ENCODE measurements around the gene GTPBP1.

Gene GTPBP1

DNA sequence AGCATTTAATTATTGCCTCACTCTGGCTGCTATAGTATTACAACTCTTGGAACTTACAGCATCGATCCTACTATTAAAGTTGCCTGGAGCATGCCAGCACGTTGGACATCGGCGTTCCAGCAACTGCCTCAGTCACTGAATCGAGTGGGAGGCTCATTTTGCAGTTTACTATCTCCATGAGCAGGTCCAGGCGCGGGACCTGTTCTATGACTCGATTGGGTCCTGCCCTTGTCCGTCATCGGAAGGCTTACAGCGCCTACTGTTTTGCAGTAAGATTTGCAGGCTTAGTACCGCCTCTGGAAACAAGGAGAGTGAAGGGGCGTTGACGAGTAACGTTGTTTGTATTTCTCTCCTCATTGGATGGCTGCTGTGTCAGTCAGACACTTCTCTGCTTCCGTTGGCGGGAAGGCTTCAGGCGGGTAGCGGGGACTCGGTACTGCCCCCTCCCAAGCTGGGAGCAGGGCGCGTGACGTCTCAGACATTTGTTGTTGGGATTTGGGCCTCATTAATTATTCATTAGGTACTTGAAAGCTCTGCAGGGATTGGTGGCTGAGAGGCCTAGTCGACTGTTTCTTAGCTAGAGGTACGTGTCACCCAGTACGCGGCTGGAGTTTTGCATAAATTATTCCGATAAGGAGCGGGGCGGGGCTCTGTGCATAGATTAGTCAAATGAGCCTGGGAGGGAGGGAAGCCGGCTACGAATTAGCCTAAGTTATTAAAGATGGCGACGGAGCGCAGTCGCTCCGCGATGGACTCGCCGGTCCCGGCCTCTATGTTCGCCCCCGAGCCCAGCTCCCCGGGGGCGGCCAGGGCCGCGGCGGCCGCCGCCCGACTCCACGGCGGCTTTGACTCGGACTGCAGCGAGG, at the start of gene GTPBP1:
GTPBP1 (plus strand) TSS at position 710 of the 866 bp plus-strand sequence; CDS start at position 722, 12 bp downstream.
- DNase-seq (ENCODE audit: low read depth), result peak; percentile 100
- no peak for TF ChIP-seq CTCF (conservative IDR thresholded peaks at IDR 0.05; ENCODE audit: control insufficient read depth, insufficient read depth, low read depth, low read length)
- H3K4me3 ChIP-seq (ENCODE audit: control insufficient read depth, low read depth, low read length), result peak within 1 kb of the TSS; percentile 70

DNA sequence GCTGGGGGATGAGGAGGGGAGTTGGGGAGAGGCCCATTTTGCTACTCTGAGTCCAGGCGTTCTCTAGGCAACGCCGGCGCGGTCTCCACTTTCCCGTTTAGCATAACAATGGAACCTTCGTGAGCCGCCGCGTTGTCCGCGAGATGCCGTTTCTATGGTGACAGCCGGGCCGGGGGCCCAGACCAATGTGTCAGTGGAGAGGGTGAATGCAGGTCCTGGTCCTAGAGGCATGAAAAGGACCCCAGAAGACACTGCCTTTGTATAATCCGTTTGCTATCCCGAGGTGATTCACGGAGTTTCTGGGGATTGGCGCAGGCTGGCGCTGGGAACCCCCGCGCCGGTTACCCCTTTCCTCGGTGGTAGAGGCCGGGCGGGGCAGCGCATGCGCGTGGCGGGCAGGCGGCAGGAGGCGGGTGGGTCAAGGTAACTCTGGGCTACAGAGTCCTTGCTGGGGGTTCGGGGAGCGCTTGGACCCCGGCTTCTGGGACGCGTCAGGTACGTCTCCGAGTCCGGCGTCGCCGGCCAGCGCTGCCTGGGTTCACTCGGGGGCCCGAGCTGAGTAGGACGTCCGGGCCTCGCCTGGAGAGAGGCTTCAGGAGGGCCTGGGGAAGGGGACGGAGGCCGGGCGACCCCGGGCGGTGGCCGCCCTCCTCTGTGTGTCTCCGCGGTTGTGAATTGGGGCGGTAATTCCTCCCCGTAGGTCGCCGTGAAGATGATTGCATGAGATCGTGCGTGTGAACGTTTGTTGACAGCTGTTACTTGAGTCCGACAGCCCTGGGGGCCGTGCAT, 49.3 kb upstream of the GTPBP1 start, which contains the start of the genes CBY1 and FAM227A:
CBY1 (plus strand) TSS at position 383 of the 789 bp plus-strand sequence. CDS start 11,417 bp downstream, outside the sequence.
FAM227A (minus strand) TSS at position 137 of the 789 bp plus-strand sequence. CDS start 6,224 bp downstream, outside the sequence.
- peak within 1 kb of the TSS; percentile 91 for H3K4me3 ChIP-seq (ENCODE audit: control insufficient read depth, low read depth, low read length)
- peak; percentile 72 for DNase-seq (ENCODE audit: low read depth)
- no peak for TF ChIP-seq CTCF (conservative IDR thresholded peaks at IDR 0.05; ENCODE audit: control insufficient read depth, insufficient read depth, low read depth, low read length)

DNA sequence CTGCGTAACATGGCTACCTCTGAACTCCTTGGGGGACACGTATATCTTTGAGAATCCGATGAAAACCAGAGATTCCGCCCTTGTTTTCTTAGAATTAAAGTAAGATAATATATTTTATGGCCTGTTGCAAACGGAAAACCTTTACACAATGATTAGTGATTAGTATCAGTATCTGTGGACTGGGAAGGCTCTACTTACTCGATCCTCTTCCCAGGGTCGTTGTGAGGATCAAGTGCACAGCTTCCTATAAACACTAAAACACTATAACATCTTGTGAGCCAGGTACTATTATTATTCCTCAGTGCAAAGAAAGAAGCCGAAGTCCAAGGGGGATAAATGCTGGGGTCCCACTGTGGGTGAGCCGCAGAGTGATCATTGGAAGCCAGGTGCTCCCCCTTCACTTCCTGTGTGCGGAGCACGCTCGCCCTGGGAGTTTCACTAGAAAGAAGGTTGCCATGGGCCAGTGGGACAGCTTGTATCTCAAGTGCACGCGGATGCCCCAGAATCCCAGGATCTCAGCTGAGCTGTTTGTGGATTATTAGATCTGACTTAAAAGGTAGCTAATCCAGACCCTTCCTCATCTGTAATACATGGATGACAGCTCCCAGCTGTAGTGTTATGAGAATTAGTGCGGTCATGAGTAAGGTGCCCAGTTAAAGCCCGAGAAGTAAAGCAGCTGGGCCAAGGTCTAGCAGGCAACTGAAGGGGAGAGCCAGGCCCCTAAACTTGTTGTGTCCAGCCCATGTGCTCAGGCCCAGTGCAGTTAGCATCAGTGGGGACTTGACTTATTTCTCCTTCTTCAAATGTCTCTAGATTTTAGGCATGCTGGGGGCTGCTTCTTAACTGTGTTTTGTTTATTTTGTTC, 48.5 kb upstream of the GTPBP1 start:
- TF ChIP-seq CTCF (conservative IDR thresholded peaks at IDR 0.05; ENCODE audit: control insufficient read depth, insufficient read depth, low read depth, low read length), result no peak
- peak overlapping the region; percentile 91 for H3K4me3 ChIP-seq (ENCODE audit: control insufficient read depth, low read depth, low read length)
- peak; percentile 6 for DNase-seq (ENCODE audit: low read depth)

DNA sequence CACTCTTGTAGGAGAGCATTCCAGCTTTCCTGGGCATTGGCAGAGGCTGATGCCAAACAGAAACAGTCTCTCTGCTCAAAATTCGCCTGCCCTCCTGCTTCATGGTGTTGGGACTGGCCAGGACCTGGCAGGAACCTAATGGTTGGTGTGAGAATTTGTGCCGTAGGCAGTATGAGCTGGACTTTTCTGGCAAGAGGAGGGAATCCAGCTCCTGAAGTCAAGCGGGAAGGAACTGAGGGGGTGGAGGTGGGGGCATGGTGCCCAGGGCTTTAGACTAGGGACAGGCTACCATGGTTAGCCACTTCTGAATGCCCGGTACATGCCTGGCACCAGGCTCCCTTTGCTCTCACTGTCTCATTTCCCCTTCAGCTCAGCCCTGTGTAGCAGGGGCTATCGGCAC, 30.9 kb upstream of the GTPBP1 start:
- TF ChIP-seq CTCF (conservative IDR thresholded peaks at IDR 0.05; ENCODE audit: control insufficient read depth, insufficient read depth, low read depth, low read length), result no peak
- DNase-seq (ENCODE audit: low read depth), result no peak
- H3K4me3 ChIP-seq (ENCODE audit: control insufficient read depth, low read depth, low read length), result no peak overlapping the region

DNA sequence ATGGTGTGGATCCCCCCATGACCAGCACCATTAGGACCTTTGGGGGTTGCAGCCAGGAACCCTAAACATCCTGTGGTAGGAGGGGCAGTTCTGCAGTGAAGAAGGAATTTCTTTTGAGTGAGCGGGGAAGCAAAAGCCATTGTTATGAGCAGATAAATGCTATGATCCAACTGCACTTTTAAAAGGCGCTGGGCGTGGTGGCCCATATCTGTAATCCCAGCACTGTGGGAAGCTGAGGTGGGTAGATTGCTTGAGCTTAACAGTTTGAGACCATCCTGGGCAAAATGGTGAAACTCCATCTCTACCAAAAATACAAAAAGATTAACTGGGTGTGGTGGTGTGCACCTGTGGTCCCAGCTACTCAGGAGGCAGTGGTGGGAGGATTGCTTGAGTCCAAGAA, 29.9 kb upstream of the GTPBP1 start:
- no peak overlapping the region for H3K4me3 ChIP-seq (ENCODE audit: control insufficient read depth, low read depth, low read length)
- no peak for DNase-seq (ENCODE audit: low read depth)
- no peak for TF ChIP-seq CTCF (conservative IDR thresholded peaks at IDR 0.05; ENCODE audit: control insufficient read depth, insufficient read depth, low read depth, low read length)

Measured in fibroblast of mammary gland (primary cell).